ENCODE results near the gene GARRE1.

Gene GARRE1

DNA sequence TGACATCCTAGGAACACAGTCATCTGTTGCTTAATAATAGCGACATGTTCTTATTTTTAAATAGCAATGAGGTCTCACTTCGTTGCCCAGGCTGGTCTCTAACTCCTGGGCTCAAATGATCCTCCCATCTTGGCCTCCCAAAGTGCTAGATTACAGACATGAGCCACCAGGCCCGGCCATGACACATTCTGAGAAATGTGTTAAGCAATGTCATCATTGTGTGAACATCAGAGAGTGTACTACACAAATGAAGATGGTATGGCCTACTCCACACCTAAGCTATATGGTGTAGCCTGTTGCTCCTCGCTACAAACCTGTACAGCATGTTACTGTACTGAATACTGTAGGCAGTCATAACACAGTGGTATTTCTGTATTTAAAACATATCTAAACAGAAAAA is 24.6 kb upstream of the GARRE1 start:
- no peak overlapping the region for H3K4me3 ChIP-seq (ENCODE audit: low read depth, low read length)
- TF ChIP-seq, protein P1, sequence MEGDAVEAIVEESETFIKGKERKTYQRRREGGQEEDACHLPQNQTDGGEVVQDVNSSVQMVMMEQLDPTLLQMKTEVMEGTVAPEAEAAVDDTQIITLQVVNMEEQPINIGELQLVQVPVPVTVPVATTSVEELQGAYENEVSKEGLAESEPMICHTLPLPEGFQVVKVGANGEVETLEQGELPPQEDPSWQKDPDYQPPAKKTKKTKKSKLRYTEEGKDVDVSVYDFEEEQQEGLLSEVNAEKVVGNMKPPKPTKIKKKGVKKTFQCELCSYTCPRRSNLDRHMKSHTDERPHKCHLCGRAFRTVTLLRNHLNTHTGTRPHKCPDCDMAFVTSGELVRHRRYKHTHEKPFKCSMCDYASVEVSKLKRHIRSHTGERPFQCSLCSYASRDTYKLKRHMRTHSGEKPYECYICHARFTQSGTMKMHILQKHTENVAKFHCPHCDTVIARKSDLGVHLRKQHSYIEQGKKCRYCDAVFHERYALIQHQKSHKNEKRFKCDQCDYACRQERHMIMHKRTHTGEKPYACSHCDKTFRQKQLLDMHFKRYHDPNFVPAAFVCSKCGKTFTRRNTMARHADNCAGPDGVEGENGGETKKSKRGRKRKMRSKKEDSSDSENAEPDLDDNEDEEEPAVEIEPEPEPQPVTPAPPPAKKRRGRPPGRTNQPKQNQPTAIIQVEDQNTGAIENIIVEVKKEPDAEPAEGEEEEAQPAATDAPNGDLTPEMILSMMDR (IDR thresholded peaks at IDR 0.05; ENCODE audit: insufficient read depth, low read length, missing control alignments): no peak
- ChIA-PET POLR2A (no interaction called here), CTCF (interaction anchor here (1.4 to 7.5 kb wide), 2 partner anchors 9 to 116 kb away, joined by 7 to 63 read pairs; no protein-coding TSS in a partner anchor)
- DNase-seq (ENCODE audit: low read depth, low spot score): no peak

DNA sequence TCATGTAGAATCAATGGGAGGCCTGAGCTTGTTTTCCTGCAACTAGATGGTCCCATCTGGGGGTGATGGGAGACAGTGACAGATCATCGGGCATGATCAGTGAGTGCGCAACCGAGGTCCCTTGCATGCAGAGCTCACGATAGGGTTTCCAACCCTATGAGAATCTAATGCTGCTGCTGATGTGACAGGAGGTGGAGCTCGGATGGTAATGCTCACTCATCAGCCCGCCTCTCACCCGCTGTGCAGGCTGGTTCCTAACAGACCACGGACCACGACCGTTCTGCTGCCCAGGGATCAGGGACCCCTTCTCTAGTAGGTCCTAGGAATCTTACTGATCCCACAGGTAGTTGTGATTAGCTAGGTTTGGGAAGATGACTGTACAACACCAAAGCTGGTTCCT is 23.5 kb upstream of the GARRE1 start:
- DNase-seq (ENCODE audit: low read depth, low spot score): no peak
- TF ChIP-seq, protein P1 (IDR thresholded peaks at IDR 0.05; ENCODE audit: insufficient read depth, low read length, missing control alignments): no peak
- ChIA-PET CTCF (interaction anchor here (0.6 to 7.5 kb wide), 3 partner anchors 10 to 189 kb away, joined by 3 to 63 read pairs (median 4); no protein-coding TSS in a partner anchor), POLR2A (no interaction called here)
- no peak overlapping the region for H3K4me3 ChIP-seq (ENCODE audit: low read depth, low read length)

DNA sequence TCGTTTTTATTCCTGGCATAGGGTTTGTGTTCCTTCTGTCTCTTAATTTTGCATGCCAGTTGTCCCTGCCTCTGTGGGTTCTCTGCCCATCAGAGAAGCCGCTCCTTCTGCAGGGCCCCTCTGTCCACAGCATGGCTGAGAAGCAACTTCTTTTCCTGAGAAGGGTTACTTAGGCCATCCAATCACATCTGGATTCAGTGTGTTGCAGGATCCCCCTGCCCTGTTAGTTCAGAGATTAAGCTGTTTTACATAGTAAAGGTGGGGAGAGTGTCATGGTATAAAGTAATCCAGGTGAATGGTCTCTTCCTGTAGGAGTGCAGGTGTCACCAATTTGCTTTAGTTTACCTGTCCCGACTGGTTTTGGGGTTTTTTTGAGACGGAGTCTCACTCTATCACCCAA is 22.9 kb upstream of the GARRE1 start:
- ChIA-PET POLR2A (no interaction called here), CTCF (interaction anchor here (0.6 to 7.5 kb wide), 3 partner anchors 10 to 190 kb away, joined by 3 to 63 read pairs (median 4); no protein-coding TSS in a partner anchor)

DNA sequence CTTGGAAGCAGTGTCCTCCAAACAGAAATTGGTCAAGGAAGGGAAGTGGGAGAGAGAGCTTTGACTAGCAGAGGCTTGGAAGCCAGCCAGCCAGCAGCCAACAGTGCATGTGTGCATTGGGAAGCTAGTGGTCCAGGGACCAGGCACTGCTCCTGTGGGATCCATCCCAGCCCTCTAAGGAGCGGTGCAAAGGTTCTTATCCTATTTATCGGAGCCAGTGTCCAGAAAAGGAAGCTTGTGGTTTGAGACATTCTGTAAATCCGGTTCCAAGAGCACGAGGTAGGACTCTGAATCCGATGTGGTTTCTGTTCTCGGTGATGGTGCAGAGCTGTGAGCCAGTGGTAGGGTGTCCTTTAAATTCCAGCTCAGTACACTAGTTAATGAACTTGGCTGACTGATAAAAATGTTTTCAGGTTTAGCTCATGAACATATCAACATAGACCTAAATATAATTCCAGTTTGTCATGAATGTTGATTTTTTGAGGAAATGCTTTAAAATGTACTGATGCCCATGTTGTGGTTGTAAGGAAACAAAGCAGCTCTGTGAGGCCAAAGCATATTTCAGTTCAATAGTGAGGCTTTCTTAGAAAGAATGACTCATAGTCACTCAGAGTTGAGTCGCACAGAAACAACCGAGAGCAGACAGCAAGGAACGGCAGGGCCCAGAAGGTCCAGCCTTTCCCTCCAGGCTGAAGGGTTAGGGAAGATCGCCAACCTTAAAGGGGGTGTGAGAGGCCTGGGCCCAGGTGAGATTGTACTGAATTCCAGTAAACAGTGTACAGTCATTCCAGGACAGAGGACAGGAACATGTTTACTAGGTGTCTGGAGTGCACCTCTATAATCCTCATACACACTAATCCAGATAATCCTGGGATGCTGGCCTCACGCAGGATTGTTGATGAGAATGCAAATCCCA is 21.5 kb upstream of the GARRE1 start:
- DNase-seq (ENCODE audit: low read depth, low spot score): peak; percentile 91

More for the DNA sequence above, 22.9 kb upstream of the GARRE1 start:
- no peak overlapping the region for H3K4me3 ChIP-seq (ENCODE audit: low read depth, low read length)
- TF ChIP-seq, protein P1 (IDR thresholded peaks at IDR 0.05; ENCODE audit: insufficient read depth, low read length, missing control alignments): no peak
- no peak for DNase-seq (ENCODE audit: low read depth, low spot score)

DNA sequence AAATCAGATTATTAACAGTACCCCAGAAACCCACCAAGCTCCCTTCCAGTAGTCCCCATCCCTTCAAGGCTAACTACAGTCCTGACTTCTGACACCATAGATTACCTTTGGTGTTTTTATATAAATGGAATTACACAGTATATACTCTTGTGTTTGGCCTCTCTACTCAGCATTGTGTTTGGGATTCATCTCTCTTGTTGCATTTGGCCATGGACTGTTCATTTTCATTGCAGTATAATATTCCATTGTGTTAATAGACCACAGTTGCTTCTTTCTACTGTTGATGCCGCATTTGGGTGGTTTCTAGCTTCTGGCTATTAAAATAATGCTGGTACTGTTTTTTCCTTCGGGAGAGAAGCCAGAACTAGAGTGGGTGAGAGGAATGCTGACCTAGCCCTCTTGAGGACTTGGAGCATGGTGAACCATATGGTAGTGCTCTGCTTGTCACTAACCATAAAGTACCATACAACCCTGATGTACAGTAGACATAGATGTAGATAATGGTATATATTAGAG is 18.9 kb upstream of the GARRE1 start:
- H3K4me3 ChIP-seq (ENCODE audit: low read depth, low read length): no peak overlapping the region
- no peak for DNase-seq (ENCODE audit: low read depth, low spot score)
- ChIA-PET POLR2A (no interaction called here), CTCF (interaction anchor here (1.0 to 1.6 kb wide), 3 partner anchors 13 to 111 kb away, joined by 3 to 4 read pairs (median 4); no protein-coding TSS in a partner anchor)
- TF ChIP-seq, protein P1 (IDR thresholded peaks at IDR 0.05; ENCODE audit: insufficient read depth, low read length, missing control alignments): no peak

More for the DNA sequence above, 21.5 kb upstream of the GARRE1 start:
- 0 out of 2 replicates have a peak overlapping the region, but pooled peaks have one; percentile 26 for H3K4me3 ChIP-seq (ENCODE audit: low read depth, low read length)
- POLR2A ChIA-PET: interaction anchor here (0.6 to 1.5 kb wide), 8 partner anchors 10 to 207 kb away, joined by 3 to 10 read pairs (median 3); no protein-coding TSS in a partner anchor
- CTCF ChIA-PET: interaction anchor here (0.6 to 7.5 kb wide), 4 partner anchors 9 to 113 kb away, joined by 3 to 63 read pairs (median 6); no protein-coding TSS in a partner anchor
- TF ChIP-seq, protein P1 (IDR thresholded peaks at IDR 0.05; ENCODE audit: insufficient read depth, low read length, missing control alignments): no peak

Data from AG04449 (cell line).